IMR-90 (cell line): ENCODE measurements around the gene PSMG4. TPM values are rescaled to one million over a fixed set of nuclear protein-coding genes. Genes with fewer than 3 reads are reported as not detected.

Experiments used
- ATAC-seq: fragments of 200-7000 bp; cut with Tn5 transposase; 2 replicates; pipeline ENCODE4 v1.9.1; 2020; ENCODE audit warnings: low read depth, mild to moderate bottlenecking, moderate library complexity
- BruUV-seq: library from RNA; stranded (reverse); fragments of 400-500 nt; replicated peaks from 2 replicates; lab custom pipeline; 2021; lab: Mats Ljungman, UMichigan
- CTCF ChIA-PET: fragments of 300-600 bp; formaldehyde crosslinking; extraction: SDS; loops from one replicate; lab custom pipeline; 2021; ENCODE audit warnings: antibody characterized with exemption; lab: Yijun Ruan, JAX
- POLR2A ChIA-PET: fragments of 300-600 bp; sonication (Branson Sonifier 250); formaldehyde crosslinking; loops from one replicate; lab custom pipeline; 2022; ENCODE audit warnings: antibody characterized with exemption; ENCODE audit not compliant: unreplicated experiment; lab: Charles Lee
- DNase-seq: peaks from one replicate; pipeline ENCODE4 v3.0.0; 2013
- H2AFZ ChIP-seq: replicated peaks from 2 replicates; pipeline ENCODE3; 2013; ENCODE audit warnings: low read length, mild to moderate bottlenecking; ENCODE audit not compliant: poor library complexity
- H2AK5ac ChIP-seq: 2 replicates; pipeline ENCODE4 v1.6.1; 2013; ENCODE audit warnings: low read depth, low read length, inconsistent platforms
- H2AK9ac ChIP-seq: replicated peaks from 2 replicates; pipeline ENCODE3; 2013; ENCODE audit warnings: mild to moderate bottlenecking, low read depth, low read length, moderate library complexity; ENCODE audit not compliant: poor library complexity
- H2BK120ac ChIP-seq: 2 replicates; pipeline ENCODE4 v1.6.1; 2013; ENCODE audit warnings: low read depth, low read length, inconsistent platforms
- H2BK15ac ChIP-seq: 3 replicates; pipeline ENCODE4 v1.6.1; 2013; ENCODE audit warnings: low read depth, low read length, inconsistent platforms
- H2BK20ac ChIP-seq: 2 replicates; pipeline ENCODE4 v1.6.1; 2013; ENCODE audit warnings: low read depth, mild to moderate bottlenecking, inconsistent platforms, low read length, moderate library complexity
- H2BK5ac ChIP-seq: 2 replicates; pipeline ENCODE4 v1.6.1; 2013; ENCODE audit warnings: mild to moderate bottlenecking, low read depth, low read length, inconsistent platforms; ENCODE audit not compliant: poor library complexity, severe bottlenecking
- H3K14ac ChIP-seq: replicated peaks from 2 replicates; pipeline ENCODE4 v1.6.1; 2013; ENCODE audit warnings: low read depth, low read length, inconsistent platforms
- H3K18ac ChIP-seq: 2 replicates; pipeline ENCODE4 v1.6.1; 2013; ENCODE audit warnings: low read depth, low read length, control low read depth
- H3K23ac ChIP-seq: 2 replicates; pipeline ENCODE4 v1.6.1; 2013; ENCODE audit warnings: low read depth, low read length, inconsistent platforms
- H3K27ac ChIP-seq: 2 replicates; pipeline ENCODE4 v1.5.1; 2013; ENCODE audit warnings: mild to moderate bottlenecking, control low read depth, low read length; ENCODE audit not compliant: insufficient read depth
- H3K27me3 ChIP-seq: 2 replicates; pipeline ENCODE4 v1.6.1; 2013; ENCODE audit warnings: low read length; ENCODE audit not compliant: control insufficient read depth, insufficient read depth
- H3K36me3 ChIP-seq: 2 replicates; pipeline ENCODE4 v1.6.1; 2013; ENCODE audit warnings: low read length, mixed read lengths; ENCODE audit not compliant: control insufficient read depth, insufficient read depth
- H3K4ac ChIP-seq: 2 replicates; pipeline ENCODE4 v1.6.1; 2013; ENCODE audit warnings: low read depth, low read length, inconsistent platforms
- H3K4me1 ChIP-seq: 2 replicates; pipeline ENCODE4 v1.6.1; 2013; ENCODE audit warnings: low read length, mixed read lengths; ENCODE audit not compliant: control insufficient read depth, insufficient read depth
- H3K4me2 ChIP-seq: 2 replicates; pipeline ENCODE4 v1.6.1; 2013; ENCODE audit warnings: low read depth, mild to moderate bottlenecking, control low read depth, low read length, moderate library complexity
- H3K4me3 ChIP-seq: 2 replicates; pipeline ENCODE4 v1.5.1; 2013; ENCODE audit warnings: low read depth, mild to moderate bottlenecking, control low read depth, low read length, moderate library complexity; ENCODE audit not compliant: insufficient read depth
- H3K56ac ChIP-seq: 2 replicates; pipeline ENCODE4 v1.6.1; 2013; ENCODE audit warnings: low read length, inconsistent platforms; ENCODE audit not compliant: insufficient read depth; ENCODE audit errors: extremely low read depth
- H3K79me1 ChIP-seq, 2 experiments: 2 replicates each; pipeline ENCODE4 v1.6.1; 2013; ENCODE audit warnings: low read length in 2 of 2, inconsistent platforms in 1 of 2, low read depth in 1 of 2
- H3K9ac ChIP-seq: 2 replicates; pipeline ENCODE4 v1.6.1; 2013; ENCODE audit warnings: low read depth, low read length, control low read depth
- H3K9me1 ChIP-seq: 2 replicates; pipeline ENCODE4 v1.6.1; 2013; ENCODE audit warnings: low read length, inconsistent platforms; ENCODE audit not compliant: insufficient read depth
- H3K9me3 ChIP-seq: 2 replicates; pipeline ENCODE4 v1.6.1; 2013; ENCODE audit warnings: low read length; ENCODE audit not compliant: control insufficient read depth, insufficient read depth
- H4K20me1 ChIP-seq: 2 replicates; pipeline ENCODE4 v1.6.1; 2013; ENCODE audit warnings: low read length, inconsistent platforms; ENCODE audit not compliant: insufficient read depth
- H4K5ac ChIP-seq: 2 replicates; pipeline ENCODE4 v1.6.1; 2013; ENCODE audit warnings: mild to moderate bottlenecking, low read depth, low read length, control low read depth
- H4K8ac ChIP-seq, 2 experiments: 2 replicates each; pipeline ENCODE4 v1.6.1; 2013; ENCODE audit warnings: low read depth in 2 of 2, low read length in 2 of 2, control low read depth in 1 of 2, inconsistent platforms in 1 of 2
- H4K91ac ChIP-seq: 2 replicates; pipeline ENCODE4 v1.6.1; 2013; ENCODE audit warnings: low read depth, low read length, inconsistent platforms; ENCODE audit not compliant: insufficient read depth
- POLR2A ChIP-seq: IDR thresholded peaks from 2 replicates; pipeline ENCODE4 v1.6.1; 2012; ENCODE audit warnings: mild to moderate bottlenecking, low read depth, low read length
- WGBS, 2 experiments: methylation state at CpG; one replicate each; pipeline versions ENCODE4 v1.1.5 to v1.1.7; 2013; ENCODE audit warnings: missing lambda C conversion rate in 2 of 2; ENCODE audit not compliant: insufficient read length in 1 of 2; ENCODE audit errors: extremely low coverage in 2 of 2; 5-methylcytosine and 5-hydroxymethylcytosine counted together
- dilution Hi-C: fragments of 300-500 bp; cut with HindIII; formaldehyde crosslinking; loops from one replicate; pipeline ENCODE4 v1.14.3; 2018; ENCODE audit warnings: low sequenced_read_pairs; ENCODE audit not compliant: unreplicated experiment
- in situ Hi-C: fragments of 300-500 bp; cut with MboI; formaldehyde crosslinking; loops from 3 replicates; pipeline ENCODE4 v1.14.3; 2019; ENCODE audit warnings: low sequenced_read_pairs, inconsistent platforms, mixed read lengths
- intact Hi-C: fragments of 100-400 bp; cut with micrococcal nuclease; formaldehyde crosslinking; loops from 2 replicates; pipeline ENCODE4 v1.10.0; 2022
- polyA plus RNA-seq, 3 experiments: library from polyadenylated mRNA; depleted of rRNA; stranded (reverse); fragments of >200 nt; gene quantifications; 2 replicates each; pipeline ENCODE4 v1.2.3, GENCODE V29; 2012; ENCODE audit warnings: low replicate concordance in 1 of 3
- total RNA-seq: library from RNA; depleted of rRNA; stranded (reverse); fragments of >200 nt; gene quantifications from 2 replicates; pipeline ENCODE4 v1.2.3, GENCODE V29; 2012

Gene PSMG4
- total and polyA plus RNA-seq, 2 of the 4 experiments (the other 2 are of a cell fraction) = 5.6 to 13.4 TPM

- H3K9me3 ChIP-seq = no peaks in the 10 kb centered on the region
- H3K23ac ChIP-seq = no peak overlapping the region
- TF ChIP-seq POLR2A = no peak
- ATAC-seq = no peak
- no peak overlapping the region for H3K14ac ChIP-seq
- no peak overlapping the region for H3K4me2 ChIP-seq
- no peak overlapping the region for H2AK9ac ChIP-seq
- H4K91ac ChIP-seq = no peak overlapping the region
- no peak overlapping the region for H2BK15ac ChIP-seq
- DNase-seq = no peak
- no peak overlapping the region for H3K56ac ChIP-seq
- no peak overlapping the region for H3K4me3 ChIP-seq
- H2AFZ ChIP-seq = no peak overlapping the region
- no peak overlapping the region for H4K5ac ChIP-seq
- BruUV-seq = no TSS peak
- ChIA-PET CTCF (interaction anchor here (1.6 kb wide), 1 partner anchor 27 kb away, joined by 3 read pairs; no protein-coding TSS in a partner anchor), POLR2A (no interaction called here)
- dilution Hi-C loops = no loop called here
- no peak overlapping the region for H2AK5ac ChIP-seq
- WGBS, 2 experiments = 100% methylated on average over 8 of the region's 24 CpGs; no CpG with 5 or more reads in 1 of the 2 experiments
- no peaks in the 10 kb centered on the region for H3K36me3 ChIP-seq
- no peaks in the 10 kb centered on the region for H3K79me1 ChIP-seq
- H2BK120ac ChIP-seq = no peak overlapping the region
- intact Hi-C loops = no loop called here
- H2BK20ac ChIP-seq = no peak overlapping the region
- peaks cover 2% of the 10 kb centered on the region; the same call in 1 of the 2 replicates for H3K27me3 ChIP-seq
- H3K27ac ChIP-seq = no peak overlapping the region
- no peak overlapping the region for H4K8ac ChIP-seq
- no peak overlapping the region for H2BK5ac ChIP-seq
- H3K4ac ChIP-seq = no peak overlapping the region
- H3K9ac ChIP-seq = no peak overlapping the region
- in situ Hi-C loops = no loop called here
- H4K20me1 ChIP-seq = peaks cover 11% of the 10 kb centered on the region
- H3K4me1 ChIP-seq = peaks cover 11% of the 10 kb centered on the region
- peaks cover 7% of the 10 kb centered on the region; the same call in 1 of the 2 replicates for H3K9me1 ChIP-seq
- no peak overlapping the region for H3K18ac ChIP-seq
These were observed 28.0 kb downstream of the PSMG4 start for GRCh38 chr6:3286641-3287171.
